ENCODE data around the gene MGAT4A. TPM values are rescaled to one million over a fixed set of nuclear protein-coding genes. Genes with fewer than 3 reads are reported as not detected.

Gene MGAT4A
- total and polyA plus RNA-seq, 2 donors (not counting 1 experiment from before 2014, with no cell fraction given), result 16.5 to 32.7 TPM

DNA sequence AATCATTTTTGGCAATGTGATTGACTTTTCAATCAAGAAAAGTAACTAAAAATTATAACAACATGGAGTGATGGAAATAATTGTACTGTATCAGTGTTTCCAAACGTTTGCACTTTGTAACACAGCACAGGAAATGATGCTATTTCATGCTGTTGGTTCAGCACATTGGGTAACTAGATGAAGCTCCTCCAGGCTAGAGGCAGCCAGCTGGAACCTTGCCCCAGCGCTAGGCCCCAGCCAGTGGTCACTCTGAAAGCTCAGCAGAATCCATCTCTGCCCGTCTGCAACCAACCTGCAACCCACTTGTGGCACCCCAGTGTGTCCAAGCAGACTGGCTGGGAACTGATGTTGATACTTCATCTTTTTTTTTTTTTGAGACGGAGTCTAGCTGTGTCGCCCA lies 107.3 kb downstream of the MGAT4A start:
- ATAC-seq (ENCODE audit: low read depth) (no peak), DNase-seq (no peak)
- Histone ChIP-seq H2AFZ (ENCODE audit: insufficient read depth, low read depth, low read length, poor library complexity, severe bottlenecking) (no peak overlapping the region), H4K20me1 (ENCODE audit: control insufficient read depth, insufficient read depth, low read length, poor library complexity, severe bottlenecking) (no peaks in the 10 kb centered on the region), H3K4me1 (ENCODE audit: control insufficient read depth in 2 of 2, insufficient read depth in 2 of 2, low read length in 2 of 2) (no peaks in the 10 kb centered on the region), H3K27me3 (replicated peaks in 1 of 4; ENCODE audit: control extremely low read depth in 1 of 4, control insufficient read depth in 3 of 4, insufficient read depth in 4 of 4, low read length in 3 of 4) (no peaks in the 10 kb centered on the region), H3K27ac (ENCODE audit: low read length in 2 of 2) (no peak overlapping the region), H3K79me2 (ENCODE audit: control insufficient read depth, insufficient read depth, low read length) (no peaks in the 10 kb centered on the region), H3K36me3 (replicated peaks in 1 of 2; ENCODE audit: control extremely low read depth in 1 of 2, control insufficient read depth in 1 of 2, extremely low read depth in 1 of 2, insufficient read depth in 2 of 2, low read length in 1 of 2) (no peaks in the 10 kb centered on the region), H3K4me2 (replicated peaks; ENCODE audit: low read depth, low read length, poor library complexity, severe bottlenecking) (no peak overlapping the region), H3K9me3 (ENCODE audit: control extremely low read depth in 1 of 3, control insufficient read depth in 2 of 3, insufficient read depth in 1 of 3, low read length in 2 of 3) (no peaks in the 10 kb centered on the region), H3K9ac (ENCODE audit: low read length) (no peak overlapping the region), H3K4me3 (ENCODE audit: control extremely low read depth in 1 of 5, extremely low read depth in 1 of 5, insufficient read depth in 1 of 5, low read depth in 2 of 5, low read length in 4 of 5) (no peak overlapping the region)
- Mint-ChIP-seq H3K27ac (no peak overlapping the region), H3K4me3 (no peak overlapping the region), H3K4me1 (no peaks in the 10 kb centered on the region), H3K9me3 (ENCODE audit: insufficient read depth) (no peaks in the 10 kb centered on the region), H3K27me3 (no peaks in the 10 kb centered on the region)
- intact Hi-C loops (cut with micrococcal nuclease), result no loop called here
- ChIA-PET POLR2A (no interaction called here), CTCF (interaction anchor here (1.2 kb wide), 1 partner anchor 26 kb away, joined by 7 read pairs; no protein-coding TSS in a partner anchor)
- 80% methylated on average over 3 of the region's 5 CpGs for WGBS (ENCODE audit: insufficient coverage)
- TF ChIP-seq, protein P1, sequence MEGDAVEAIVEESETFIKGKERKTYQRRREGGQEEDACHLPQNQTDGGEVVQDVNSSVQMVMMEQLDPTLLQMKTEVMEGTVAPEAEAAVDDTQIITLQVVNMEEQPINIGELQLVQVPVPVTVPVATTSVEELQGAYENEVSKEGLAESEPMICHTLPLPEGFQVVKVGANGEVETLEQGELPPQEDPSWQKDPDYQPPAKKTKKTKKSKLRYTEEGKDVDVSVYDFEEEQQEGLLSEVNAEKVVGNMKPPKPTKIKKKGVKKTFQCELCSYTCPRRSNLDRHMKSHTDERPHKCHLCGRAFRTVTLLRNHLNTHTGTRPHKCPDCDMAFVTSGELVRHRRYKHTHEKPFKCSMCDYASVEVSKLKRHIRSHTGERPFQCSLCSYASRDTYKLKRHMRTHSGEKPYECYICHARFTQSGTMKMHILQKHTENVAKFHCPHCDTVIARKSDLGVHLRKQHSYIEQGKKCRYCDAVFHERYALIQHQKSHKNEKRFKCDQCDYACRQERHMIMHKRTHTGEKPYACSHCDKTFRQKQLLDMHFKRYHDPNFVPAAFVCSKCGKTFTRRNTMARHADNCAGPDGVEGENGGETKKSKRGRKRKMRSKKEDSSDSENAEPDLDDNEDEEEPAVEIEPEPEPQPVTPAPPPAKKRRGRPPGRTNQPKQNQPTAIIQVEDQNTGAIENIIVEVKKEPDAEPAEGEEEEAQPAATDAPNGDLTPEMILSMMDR (IDR thresholded peaks at IDR 0.05), result no peak

DNA sequence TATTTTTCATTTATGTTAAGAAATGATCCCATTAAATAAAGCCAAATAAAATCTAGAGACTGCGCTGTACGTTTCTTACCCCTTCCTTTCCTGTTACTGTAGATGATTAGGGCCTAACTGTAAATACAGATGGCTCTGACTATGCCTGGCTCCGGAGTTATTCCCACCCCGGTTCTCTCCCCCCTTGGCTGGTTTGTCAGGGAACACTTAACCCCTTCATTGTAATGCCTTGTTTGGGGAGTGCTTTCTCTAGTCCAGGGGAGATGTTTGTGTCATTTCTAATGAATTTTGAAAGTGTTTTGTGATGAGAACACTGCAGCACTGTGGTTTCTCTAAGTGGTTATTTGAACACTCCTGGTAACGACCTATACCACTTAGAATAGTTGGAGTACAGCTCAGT lies 113.8 kb downstream of the MGAT4A start:
- no peaks in the 10 kb centered on the region for H3K9me3 Mint-ChIP-seq (ENCODE audit: insufficient read depth)
- H3K4me3 ChIP-seq (ENCODE audit: control extremely low read depth in 1 of 5, extremely low read depth in 1 of 5, insufficient read depth in 1 of 5, low read depth in 2 of 5, low read length in 4 of 5), result no peak overlapping the region
- no peak overlapping the region for H2AFZ ChIP-seq (ENCODE audit: insufficient read depth, low read depth, low read length, poor library complexity, severe bottlenecking)
- no peak overlapping the region for H3K4me3 Mint-ChIP-seq
- H3K4me2 ChIP-seq (replicated peaks; ENCODE audit: low read depth, low read length, poor library complexity, severe bottlenecking), result no peak overlapping the region
- H3K4me1 ChIP-seq (ENCODE audit: control insufficient read depth in 2 of 2, insufficient read depth in 2 of 2, low read length in 2 of 2), result no peaks in the 10 kb centered on the region
- ChIA-PET CTCF (no interaction called here), POLR2A (no interaction called here)
- no peak overlapping the region for H3K27ac ChIP-seq (ENCODE audit: low read length in 2 of 2)
- no peaks in the 10 kb centered on the region for H4K20me1 ChIP-seq (ENCODE audit: control insufficient read depth, insufficient read depth, low read length, poor library complexity, severe bottlenecking)
- peaks cover 7% of the 10 kb centered on the region for H3K4me1 Mint-ChIP-seq
- no peaks in the 10 kb centered on the region for H3K9me3 ChIP-seq (ENCODE audit: control extremely low read depth in 1 of 3, control insufficient read depth in 2 of 3, insufficient read depth in 1 of 3, low read length in 2 of 3)
- no peaks in the 10 kb centered on the region for H3K27me3 Mint-ChIP-seq
- no peak for TF ChIP-seq EZH2 (IDR thresholded peaks at IDR 0.05; ENCODE audit: borderline replicate concordance, insufficient read depth, low read depth, low read length, poor library complexity, severe bottlenecking)
- TF ChIP-seq, protein P1 (IDR thresholded peaks at IDR 0.05), result no peak
- no peak for ATAC-seq (ENCODE audit: low read depth)
- H3K27me3 ChIP-seq (replicated peaks in 1 of 4; ENCODE audit: control extremely low read depth in 1 of 4, control insufficient read depth in 3 of 4, insufficient read depth in 4 of 4, low read length in 3 of 4), result no peaks in the 10 kb centered on the region
- H3K36me3 ChIP-seq (replicated peaks in 1 of 2; ENCODE audit: control extremely low read depth in 1 of 2, control insufficient read depth in 1 of 2, extremely low read depth in 1 of 2, insufficient read depth in 2 of 2, low read length in 1 of 2), result peaks cover 2 to 46% of the 10 kb centered on the region in 2 experiments
- H3K9ac ChIP-seq (ENCODE audit: low read length), result no peak overlapping the region
- no peak for DNase-seq
- intact Hi-C loops (cut with micrococcal nuclease), result no loop called here
- H3K27ac Mint-ChIP-seq, result no peak overlapping the region
- H3K79me2 ChIP-seq (ENCODE audit: control insufficient read depth, insufficient read depth, low read length), result no peaks in the 10 kb centered on the region
- no CpG with 5 or more reads among the region's 5 CpGs for WGBS (ENCODE audit: insufficient coverage)
